ENCODE results near the gene ZNG1F.
"Not testable (repeated sequence)": the region's sequence is repeated elsewhere in the genome, so short reads cannot be mapped to it uniquely, and the experiment has no call there.

GRCh38 chr9:41219831-41220230 is 30.7 kb upstream of the ZNG1F start:
- not testable (repeated sequence) for TF ChIP-seq EZH2phosphoT487 (IDR thresholded peaks at IDR 0.05; ENCODE audit: borderline replicate concordance, low read depth, low read length); CTCF (conservative IDR thresholded peaks at IDR 0.05; ENCODE audit: low read length)

Data from OCI-LY7 (cell line).